Mesenchymal stem cell (in vitro differentiated cells and primary cell): Measurements from ENCODE around the gene SCD5.
A peak's percentile ranks its signal among the peaks of the same experiment; 100 is the strongest.

Experiments used
- DNase-seq: peaks from one replicate; pipeline ENCODE4 v3.0.0-alpha.2; 2013
- H2AFZ ChIP-seq: one replicate; pipeline ENCODE4 v1.6.1; 2013; ENCODE audit warnings: low read depth, mild to moderate bottlenecking, control low read depth, inconsistent platforms, low read length, moderate library complexity
- H2AK5ac ChIP-seq: 2 replicates; pipeline ENCODE4 v1.6.1; 2013; ENCODE audit warnings: low read length, moderate library complexity, mild to moderate bottlenecking, inconsistent platforms; ENCODE audit not compliant: severe bottlenecking
- H2BK120ac ChIP-seq: one replicate; pipeline ENCODE4 v1.6.1; 2013; ENCODE audit warnings: low read depth, mild to moderate bottlenecking, inconsistent platforms, low read length, moderate library complexity
- H2BK12ac ChIP-seq, 2 experiments: one replicate each; pipeline ENCODE4 v1.6.1; 2013; ENCODE audit warnings: inconsistent platforms in 2 of 2, low read length in 2 of 2, mild to moderate bottlenecking in 2 of 2, moderate library complexity in 2 of 2, control low read depth in 1 of 2
- H2BK15ac ChIP-seq: one replicate; pipeline ENCODE4 v1.6.1; 2013; ENCODE audit warnings: mild to moderate bottlenecking, low read depth, inconsistent platforms; ENCODE audit not compliant: poor library complexity, severe bottlenecking
- H2BK5ac ChIP-seq: 2 replicates; pipeline ENCODE4 v1.6.1; 2013; ENCODE audit warnings: low read depth, mild to moderate bottlenecking, low read length, control low read depth, inconsistent platforms; ENCODE audit not compliant: poor library complexity, severe bottlenecking
- H3K14ac ChIP-seq, 2 experiments: one replicate each; pipeline ENCODE4 v1.6.1; 2013; ENCODE audit warnings: inconsistent platforms in 2 of 2, low read length in 2 of 2, control low read depth in 1 of 2, mild to moderate bottlenecking in 1 of 2, moderate library complexity in 1 of 2
- H3K18ac ChIP-seq, 2 experiments: one replicate each; pipeline ENCODE4 v1.6.1; 2013; ENCODE audit warnings: inconsistent platforms in 2 of 2, low read length in 2 of 2, control low read depth in 1 of 2, low read depth in 1 of 2, mild to moderate bottlenecking in 1 of 2
- H3K23ac ChIP-seq, 2 experiments: one replicate each; pipeline ENCODE4 v1.6.1; 2013; ENCODE audit warnings: inconsistent platforms in 2 of 2, low read length in 2 of 2, mild to moderate bottlenecking in 2 of 2, moderate library complexity in 2 of 2, control low read depth in 1 of 2
- H3K27ac ChIP-seq: 2 replicates; pipeline ENCODE4 v1.5.1; 2013; ENCODE audit warnings: mild to moderate bottlenecking, moderate library complexity, low read length, control low read depth, inconsistent platforms; ENCODE audit not compliant: poor library complexity, severe bottlenecking
- H3K27me3 ChIP-seq, 2 experiments: 2 replicates each; pipeline versions ENCODE4 v1.6.1 to v1.7.0; 2013; ENCODE audit warnings: low read length in 2 of 2, mild to moderate bottlenecking in 2 of 2, moderate library complexity in 2 of 2, control low read depth in 1 of 2, inconsistent platforms in 1 of 2; ENCODE audit not compliant: control insufficient read depth in 1 of 2, insufficient read depth in 1 of 2
- H3K36me3 ChIP-seq, 2 experiments: 2 replicates each; pipeline versions ENCODE4 v1.6.1 to v1.7.0; 2013; ENCODE audit warnings: low read length in 2 of 2, control low read depth in 1 of 2, inconsistent platforms in 1 of 2, low read depth in 1 of 2, mild to moderate bottlenecking in 1 of 2; ENCODE audit not compliant: insufficient read depth in 2 of 2, control insufficient read depth in 1 of 2
- H3K4ac ChIP-seq, 2 experiments: one replicate each; pipeline ENCODE4 v1.6.1; 2013; ENCODE audit warnings: inconsistent platforms in 2 of 2, low read length in 2 of 2, mild to moderate bottlenecking in 2 of 2, moderate library complexity in 2 of 2, control low read depth in 1 of 2, low read depth in 1 of 2
- H3K4me1 ChIP-seq: 2 replicates; pipeline ENCODE4 v1.6.1; 2013; ENCODE audit warnings: low read depth, low read length, control low read depth; ENCODE audit not compliant: control insufficient read depth, insufficient read depth
- H3K4me2 ChIP-seq: 2 replicates; pipeline ENCODE4 v1.6.1; 2013; ENCODE audit warnings: low read length, mild to moderate bottlenecking, inconsistent platforms; ENCODE audit not compliant: poor library complexity, severe bottlenecking
- H3K4me3 ChIP-seq, 2 experiments: 2 replicates each; pipeline versions ENCODE4 v1.5.1 to v1.7.0; 2013; ENCODE audit warnings: low read length in 2 of 2, mild to moderate bottlenecking in 2 of 2, control low read depth in 1 of 2, low read depth in 1 of 2; ENCODE audit not compliant: insufficient read depth in 1 of 2
- H3K79me1 ChIP-seq: replicated peaks from 2 replicates; pipeline ENCODE4 v1.6.1; 2013; ENCODE audit warnings: mild to moderate bottlenecking, control low read depth, low read length, inconsistent platforms; ENCODE audit not compliant: poor library complexity, severe bottlenecking
- H3K9ac ChIP-seq: 2 replicates; pipeline ENCODE4 v1.7.0; 2013; ENCODE audit warnings: mild to moderate bottlenecking, low read length, moderate library complexity
- H3K9me3 ChIP-seq: 2 replicates; pipeline ENCODE4 v1.7.0; 2013; ENCODE audit warnings: mild to moderate bottlenecking, low read length; ENCODE audit not compliant: control insufficient read depth
- H4K8ac ChIP-seq: one replicate; pipeline ENCODE4 v1.6.1; 2013; ENCODE audit warnings: inconsistent platforms, mild to moderate bottlenecking, low read length, moderate library complexity
- H4K91ac ChIP-seq: one replicate; pipeline ENCODE4 v1.6.1; 2013; ENCODE audit warnings: mild to moderate bottlenecking, low read length, inconsistent platforms
- WGBS: methylation state at CpG from one replicate; pipeline ENCODE4 v1.1.7; 2013; ENCODE audit warnings: mixed read lengths; 5-methylcytosine and 5-hydroxymethylcytosine counted together

SCD5 gene

GRCh38 chr4:82629238-82630000, 169.2 kb downstream of the SCD5 start:
- Histone ChIP-seq H3K4me3 (no peak overlapping the region), H3K4me2 (no peak overlapping the region), H2BK15ac (no peak overlapping the region), H3K14ac (no peak overlapping the region), H2BK5ac (no peak overlapping the region), H3K18ac (no peak overlapping the region), H3K4me1 (peaks cover 3% of the 10 kb centered on the region), H2BK120ac (no peak overlapping the region), H3K36me3 (peaks cover 0 to 4% of the 10 kb centered on the region in 2 experiments), H3K23ac (no peak overlapping the region), H3K27me3 (no peaks in the 10 kb centered on the region), H3K4ac (no peak overlapping the region), H2AFZ (no peak overlapping the region), H3K9ac (no peak overlapping the region), H2BK12ac (no peak overlapping the region), H3K9me3 (no peaks in the 10 kb centered on the region), H3K79me1 (no peaks in the 10 kb centered on the region), H4K8ac (no peak overlapping the region), H3K27ac (no peak overlapping the region), H2AK5ac (no peak overlapping the region), H4K91ac (no peak overlapping the region)
- DNase-seq = peak; percentile 58
- WGBS = 56% methylated on average over 2 of the region's 2 CpGs

GRCh38 chr4:82626251-82626868, 172.2 kb downstream of the SCD5 start:
- H3K36me3 ChIP-seq = peaks cover 0 to 4% of the 10 kb centered on the region in 2 experiments
- H3K14ac ChIP-seq = no peak overlapping the region
- H3K27ac ChIP-seq = no peak overlapping the region
- no peaks in the 10 kb centered on the region for H3K9me3 ChIP-seq
- H4K91ac ChIP-seq = no peak overlapping the region
- no peak overlapping the region for H4K8ac ChIP-seq
- no peak overlapping the region for H2BK15ac ChIP-seq
- no peak overlapping the region for H2AK5ac ChIP-seq
- no peaks in the 10 kb centered on the region for H3K27me3 ChIP-seq
- H3K4me1 ChIP-seq = peaks cover 3% of the 10 kb centered on the region
- no peak overlapping the region for H3K9ac ChIP-seq
- H3K4me2 ChIP-seq = no peak overlapping the region
- WGBS = 80% methylated on average over 9 of the region's 9 CpGs
- no peak for DNase-seq
- no peak overlapping the region for H3K18ac ChIP-seq
- H3K23ac ChIP-seq = no peak overlapping the region
- no peak overlapping the region for H2AFZ ChIP-seq
- no peak overlapping the region for H3K4me3 ChIP-seq
- no peak overlapping the region for H3K4ac ChIP-seq
- H2BK12ac ChIP-seq = no peak overlapping the region
- no peak overlapping the region for H2BK120ac ChIP-seq
- H2BK5ac ChIP-seq = no peak overlapping the region
- H3K79me1 ChIP-seq = no peaks in the 10 kb centered on the region

GRCh38 chr4:82624819-82625218, 173.8 kb downstream of the SCD5 start:
- Histone ChIP-seq H4K8ac (no peak overlapping the region), H3K4me2 (no peak overlapping the region), H3K4me3 (no peak overlapping the region), H2BK12ac (no peak overlapping the region), H4K91ac (no peak overlapping the region), H3K36me3 (peaks cover 0 to 4% of the 10 kb centered on the region in 2 experiments), H3K4ac (no peak overlapping the region), H3K9me3 (no peaks in the 10 kb centered on the region), H3K4me1 (peaks cover 8% of the 10 kb centered on the region), H3K27me3 (no peaks in the 10 kb centered on the region), H3K79me1 (no peaks in the 10 kb centered on the region), H2AK5ac (no peak overlapping the region), H3K9ac (no peak overlapping the region), H3K27ac (no peak overlapping the region), H2BK5ac (no peak overlapping the region), H3K23ac (no peak overlapping the region), H2BK15ac (no peak overlapping the region), H2AFZ (no peak overlapping the region), H3K18ac (no peak overlapping the region), H3K14ac (no peak overlapping the region), H2BK120ac (no peak overlapping the region)
- no peak for DNase-seq
- 76% methylated on average over 4 of the region's 4 CpGs for WGBS

GRCh38 chr4:82623121-82623683, 175.4 kb downstream of the SCD5 start:
- H3K4me2 ChIP-seq = no peak overlapping the region
- peaks cover 0 to 7% of the 10 kb centered on the region in 2 experiments for H3K27me3 ChIP-seq
- H3K4me1 ChIP-seq = peaks cover 6% of the 10 kb centered on the region
- no peak overlapping the region for H3K4ac ChIP-seq
- no peak overlapping the region for H3K14ac ChIP-seq
- no CpG with 5 or more reads among the region's 4 CpGs for WGBS
- H2BK15ac ChIP-seq = no peak overlapping the region
- H2BK120ac ChIP-seq = no peak overlapping the region
- no peaks in the 10 kb centered on the region for H3K9me3 ChIP-seq
- H3K36me3 ChIP-seq = peaks cover 0 to 4% of the 10 kb centered on the region in 2 experiments
- no peak overlapping the region for H4K91ac ChIP-seq
- no peak overlapping the region for H3K4me3 ChIP-seq
- DNase-seq = no peak
- no peak overlapping the region for H3K23ac ChIP-seq
- no peak overlapping the region for H2BK5ac ChIP-seq
- no peak overlapping the region for H4K8ac ChIP-seq
- H3K9ac ChIP-seq = no peak overlapping the region
- no peak overlapping the region for H3K27ac ChIP-seq
- no peak overlapping the region for H2AK5ac ChIP-seq
- no peak overlapping the region for H3K18ac ChIP-seq
- H3K79me1 ChIP-seq = no peaks in the 10 kb centered on the region
- H2AFZ ChIP-seq = no peak overlapping the region
- H2BK12ac ChIP-seq = no peak overlapping the region
